Keratinocyte (primary cell): Measurements from ENCODE around the gene EFCAB12. TPM values are rescaled to one million over a fixed set of nuclear protein-coding genes. Genes with fewer than 3 reads are reported as not detected.

Experiments used
- DNase-seq: peaks from one replicate; pipeline ENCODE4 v3.0.0-alpha.2; 2011; ENCODE audit warnings: low read depth, missing footprints, low spot score
- FAIRE-seq: peaks from 2 replicates; lab custom pipeline; 2011; peaks lifted over from hg19 to GRCh38; lab: Jason Lieb, UNC
- H2AFZ ChIP-seq: 2 replicates; pipeline ENCODE4 v1.6.0; 2012; ENCODE audit warnings: low read length, control low read depth, inconsistent platforms; ENCODE audit not compliant: control insufficient read depth
- H3K27ac ChIP-seq: 2 replicates; pipeline ENCODE4 v1.5.1; 2011; ENCODE audit warnings: low read length; ENCODE audit not compliant: control insufficient read depth, insufficient read depth
- H3K27me3 ChIP-seq: 3 replicates; pipeline ENCODE4 v1.6.0; 2011; ENCODE audit warnings: low read length; ENCODE audit not compliant: control insufficient read depth, insufficient read depth; ENCODE audit errors: extremely low read depth
- H3K36me3 ChIP-seq, 2 experiments: 2 replicates in 1 of 2; 3 replicates in 1 of 2; pipeline ENCODE4 v1.5.1; 2011; ENCODE audit warnings: low read length in 2 of 2, mild to moderate bottlenecking in 1 of 2; ENCODE audit not compliant: control insufficient read depth in 2 of 2, insufficient read depth in 2 of 2; ENCODE audit errors: extremely low read depth in 1 of 2
- H3K4me1 ChIP-seq: 3 replicates; pipeline ENCODE4 v1.5.1; 2011; ENCODE audit warnings: low read length; ENCODE audit not compliant: control insufficient read depth, insufficient read depth; ENCODE audit errors: extremely low read depth
- H3K4me2 ChIP-seq: 3 replicates; pipeline ENCODE4 v1.6.0; 2011; ENCODE audit warnings: low read depth, low read length; ENCODE audit not compliant: control insufficient read depth, insufficient read depth; ENCODE audit errors: extremely low read depth
- H3K4me3 ChIP-seq, 3 experiments: fragments of 200-600 bp in 1 of 3; sonication (generic) in 1 of 3; 2 replicates in 2 of 3; 3 replicates in 1 of 3; pipeline ENCODE4 v1.5.1; 2011 to 2016; ENCODE audit warnings: low read length in 3 of 3, mild to moderate bottlenecking in 3 of 3, control low read depth in 2 of 3, inconsistent platforms in 1 of 3, low read depth in 1 of 3, mixed read lengths in 1 of 3, mixed run types in 1 of 3, moderate library complexity in 1 of 3; ENCODE audit not compliant: control insufficient read depth in 2 of 3, insufficient read depth in 2 of 3; ENCODE audit errors: extremely low read depth in 1 of 3
- H3K79me2 ChIP-seq: 2 replicates; pipeline ENCODE4 v1.6.0; 2012; ENCODE audit warnings: low read length; ENCODE audit not compliant: control insufficient read depth, insufficient read depth
- H3K9ac ChIP-seq: 3 replicates; pipeline ENCODE4 v1.6.0; 2011; ENCODE audit warnings: low read length; ENCODE audit not compliant: control insufficient read depth, insufficient read depth; ENCODE audit errors: extremely low read depth
- H3K9me1 ChIP-seq: 3 replicates; pipeline ENCODE4 v1.6.0; 2011; ENCODE audit warnings: low read length; ENCODE audit not compliant: control insufficient read depth, insufficient read depth; ENCODE audit errors: extremely low read depth
- H3K9me3 ChIP-seq: 2 replicates; pipeline ENCODE4 v1.5.1; 2012; ENCODE audit warnings: low read depth, low read length; ENCODE audit not compliant: control insufficient read depth
- H4K20me1 ChIP-seq: 3 replicates; pipeline ENCODE4 v1.6.0; 2011; ENCODE audit warnings: low read length; ENCODE audit not compliant: control insufficient read depth, insufficient read depth; ENCODE audit errors: extremely low read depth
- EZH2 ChIP-seq: IDR thresholded peaks from one replicate; pipeline ENCODE4 v1.6.1; 2012; ENCODE audit warnings: inconsistent platforms, mild to moderate bottlenecking, low read length, moderate library complexity
- dilution Hi-C: fragments of 300-500 bp; cut with MboI; formaldehyde crosslinking; loops from one replicate; pipeline ENCODE4 v1.7.0; 2020; ENCODE audit warnings: low sequenced_read_pairs; ENCODE audit not compliant: extremely low pct_ligation_motif_present
- polyA plus RNA-seq, 5 experiments: library from polyadenylated mRNA; depleted of rRNA in 3 of 5; stranded (reverse) in 3 of 5; stranded (forward) in 1 of 5; unstranded in 1 of 5; fragments of >200 nt; gene quantifications; 1 replicate in 1 of 5; 2 replicates in 3 of 5; 3 replicates in 1 of 5; pipeline versions ENCODE4 v1.2.1 to v1.2.3, GENCODE V29; 2011 to 2012; ENCODE audit warnings: missing spikeins in 2 of 5, low read depth in 1 of 5, low replicate concordance in 1 of 5
- TF ChIP-seq, protein P1 (sequence below), 3 experiments: IDR thresholded peaks in 1 of 3; conservative IDR thresholded peaks in 1 of 3; optimal IDR thresholded peaks in 1 of 3; 2 replicates in 2 of 3; 3 replicates in 1 of 3; pipeline versions ENCODE3 to v1.5.1; 2011; ENCODE audit warnings: low read length in 3 of 3, mild to moderate bottlenecking in 3 of 3, moderate library complexity in 2 of 3, control low read depth in 1 of 3, inconsistent platforms in 1 of 3; ENCODE audit not compliant: insufficient read depth in 2 of 3; ENCODE audit errors: extremely low read depth in 1 of 3

EFCAB12 gene
- polyA plus RNA-seq, 1 donor (not counting 4 experiments of a cell fraction or from before 2014, with no cell fraction given), result 0.34 TPM

DNA sequence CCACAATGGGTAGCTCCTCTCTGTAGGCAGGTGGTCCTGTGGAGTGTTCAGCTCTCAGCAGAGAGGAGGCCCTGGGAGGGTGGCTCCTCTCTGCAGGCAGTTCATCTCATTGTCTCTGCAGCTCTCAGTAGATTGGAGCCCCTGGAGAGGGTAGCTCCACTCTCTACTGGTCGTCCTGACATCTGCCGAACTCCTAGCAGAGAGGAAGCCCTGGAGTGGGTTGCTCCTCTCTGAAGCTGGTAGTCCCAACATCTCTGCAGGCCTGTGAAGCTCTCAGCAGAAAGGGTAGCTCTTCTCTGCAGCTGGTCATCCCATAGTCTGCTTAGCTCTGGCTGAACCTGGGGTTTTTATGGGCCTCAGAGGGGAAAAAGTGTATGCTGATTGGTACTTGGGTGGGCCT, 50.8 kb downstream of the EFCAB12 start:
- dilution Hi-C loops, result no loop called here
- no peak overlapping the region for H3K27ac ChIP-seq
- H3K9me3 ChIP-seq, result no peaks in the 10 kb centered on the region
- no peaks in the 10 kb centered on the region for H3K4me1 ChIP-seq
- no peak for TF ChIP-seq EZH2
- TF ChIP-seq, protein P1, sequence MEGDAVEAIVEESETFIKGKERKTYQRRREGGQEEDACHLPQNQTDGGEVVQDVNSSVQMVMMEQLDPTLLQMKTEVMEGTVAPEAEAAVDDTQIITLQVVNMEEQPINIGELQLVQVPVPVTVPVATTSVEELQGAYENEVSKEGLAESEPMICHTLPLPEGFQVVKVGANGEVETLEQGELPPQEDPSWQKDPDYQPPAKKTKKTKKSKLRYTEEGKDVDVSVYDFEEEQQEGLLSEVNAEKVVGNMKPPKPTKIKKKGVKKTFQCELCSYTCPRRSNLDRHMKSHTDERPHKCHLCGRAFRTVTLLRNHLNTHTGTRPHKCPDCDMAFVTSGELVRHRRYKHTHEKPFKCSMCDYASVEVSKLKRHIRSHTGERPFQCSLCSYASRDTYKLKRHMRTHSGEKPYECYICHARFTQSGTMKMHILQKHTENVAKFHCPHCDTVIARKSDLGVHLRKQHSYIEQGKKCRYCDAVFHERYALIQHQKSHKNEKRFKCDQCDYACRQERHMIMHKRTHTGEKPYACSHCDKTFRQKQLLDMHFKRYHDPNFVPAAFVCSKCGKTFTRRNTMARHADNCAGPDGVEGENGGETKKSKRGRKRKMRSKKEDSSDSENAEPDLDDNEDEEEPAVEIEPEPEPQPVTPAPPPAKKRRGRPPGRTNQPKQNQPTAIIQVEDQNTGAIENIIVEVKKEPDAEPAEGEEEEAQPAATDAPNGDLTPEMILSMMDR (optimal IDR thresholded peaks at IDR 0.05 in 1 of 3, IDR thresholded peaks at IDR 0.05 in 1 of 3, conservative IDR thresholded peaks at IDR 0.05 in 1 of 3; ENCODE audit: extremely low read depth in 1 of 3, insufficient read depth in 2 of 3, low read length in 3 of 3), result no peak
- DNase-seq (no peak), FAIRE-seq (no peak)
- H3K4me3 ChIP-seq, result no peak overlapping the region
- H3K9me1 ChIP-seq, result no peaks in the 10 kb centered on the region
- H4K20me1 ChIP-seq, result no peaks in the 10 kb centered on the region
- H2AFZ ChIP-seq, result no peak overlapping the region
- H3K36me3 ChIP-seq, result no peaks in the 10 kb centered on the region
- H3K4me2 ChIP-seq, result no peak overlapping the region
- no peak overlapping the region for H3K9ac ChIP-seq
- no peaks in the 10 kb centered on the region for H3K79me2 ChIP-seq
- H3K27me3 ChIP-seq, result no peaks in the 10 kb centered on the region

GRCh38 chr3:129375099-129375498, 53.3 kb downstream of the EFCAB12 start:
- H3K9ac ChIP-seq, result no peak overlapping the region
- no peaks in the 10 kb centered on the region for H3K4me1 ChIP-seq
- DNase-seq (no peak), FAIRE-seq (no peak)
- no peaks in the 10 kb centered on the region for H3K79me2 ChIP-seq
- no peaks in the 10 kb centered on the region for H4K20me1 ChIP-seq
- H3K27ac ChIP-seq, result no peak overlapping the region
- H3K9me3 ChIP-seq, result no peaks in the 10 kb centered on the region
- H3K27me3 ChIP-seq, result no peaks in the 10 kb centered on the region
- TF ChIP-seq EZH2, result no peak
- TF ChIP-seq, protein P1 (optimal IDR thresholded peaks at IDR 0.05 in 1 of 3, IDR thresholded peaks at IDR 0.05 in 1 of 3, conservative IDR thresholded peaks at IDR 0.05 in 1 of 3; ENCODE audit: extremely low read depth in 1 of 3, insufficient read depth in 2 of 3, low read length in 3 of 3), result no peak
- H2AFZ ChIP-seq, result no peak overlapping the region
- H3K4me2 ChIP-seq, result no peak overlapping the region
- no peaks in the 10 kb centered on the region for H3K9me1 ChIP-seq
- H3K4me3 ChIP-seq, result no peak overlapping the region
- dilution Hi-C loops, result no loop called here
- H3K36me3 ChIP-seq, result no peaks in the 10 kb centered on the region
